H9 (cell line): Measurements from ENCODE around the gene METTL21A. TPM values are rescaled to one million over a fixed set of nuclear protein-coding genes. Genes with fewer than 3 reads are reported as not detected.
A peak's percentile ranks its signal among the peaks of the same experiment; 100 is the strongest.

Source experiments
- DNase-seq: peaks from one replicate; pipeline ENCODE4 v3.0.0-alpha.2; 2017
- H2AFZ ChIP-seq: one replicate; pipeline ENCODE4 v1.6.1; 2013; ENCODE audit warnings: mild to moderate bottlenecking, low read length, control low read depth, moderate library complexity
- H2AK5ac ChIP-seq: 2 replicates; pipeline ENCODE4 v1.6.1; 2013; ENCODE audit warnings: low read length, control low read depth, mixed read lengths; ENCODE audit not compliant: insufficient read length
- H2BK120ac ChIP-seq: one replicate; pipeline ENCODE4 v1.6.1; 2013; ENCODE audit warnings: low read depth, mild to moderate bottlenecking, low read length, control low read depth, inconsistent platforms; ENCODE audit not compliant: poor library complexity, severe bottlenecking
- H2BK12ac ChIP-seq: 2 replicates; pipeline ENCODE4 v1.6.1; 2013; ENCODE audit warnings: low read length, control low read depth, mixed read lengths, low read depth; ENCODE audit not compliant: insufficient read length
- H2BK15ac ChIP-seq: 2 replicates; pipeline ENCODE4 v1.6.1; 2013; ENCODE audit warnings: low read depth, low read length, control low read depth
- H2BK20ac ChIP-seq: one replicate; pipeline ENCODE4 v1.6.1; 2013; ENCODE audit warnings: low read depth, mild to moderate bottlenecking, low read length, control low read depth, inconsistent platforms; ENCODE audit not compliant: poor library complexity, severe bottlenecking
- H2BK5ac ChIP-seq: 2 replicates; pipeline ENCODE4 v1.6.1; 2013; ENCODE audit warnings: low read length, control low read depth, mixed read lengths; ENCODE audit not compliant: insufficient read length
- H3K14ac ChIP-seq: 2 replicates; pipeline ENCODE4 v1.6.1; 2013; ENCODE audit warnings: low read length, control low read depth; ENCODE audit not compliant: insufficient read depth
- H3K18ac ChIP-seq: 2 replicates; pipeline ENCODE4 v1.6.1; 2013; ENCODE audit warnings: low read depth, mild to moderate bottlenecking, mixed read lengths, low read length, control low read depth; ENCODE audit not compliant: insufficient read length
- H3K23ac ChIP-seq: 2 replicates; pipeline ENCODE4 v1.6.1; 2013; ENCODE audit warnings: low read length, control low read depth, mixed read lengths, low read depth; ENCODE audit not compliant: insufficient read length
- H3K23me2 ChIP-seq: 2 replicates; pipeline ENCODE4 v1.6.1; 2013; ENCODE audit warnings: low read depth, mild to moderate bottlenecking, mixed read lengths, low read length, control low read depth; ENCODE audit not compliant: insufficient read length, poor library complexity, severe bottlenecking
- H3K27ac ChIP-seq: 2 replicates; pipeline ENCODE4 v1.5.1; 2013; ENCODE audit warnings: low read length, control low read depth, mixed read lengths, low read depth; ENCODE audit not compliant: insufficient read length
- H3K27me3 ChIP-seq: 2 replicates; pipeline ENCODE4 v1.6.1; 2013; ENCODE audit warnings: low read length, control low read depth, inconsistent platforms; ENCODE audit not compliant: insufficient read depth
- H3K4ac ChIP-seq: 2 replicates; pipeline ENCODE4 v1.6.1; 2013; ENCODE audit warnings: low read depth, mild to moderate bottlenecking, control low read depth, inconsistent platforms, low read length, moderate library complexity
- H3K4me1 ChIP-seq: 2 replicates; pipeline ENCODE4 v1.6.1; 2013; ENCODE audit warnings: low read length, control low read depth, inconsistent platforms; ENCODE audit not compliant: insufficient read depth
- H3K4me2 ChIP-seq: 2 replicates; pipeline ENCODE4 v1.6.1; 2013; ENCODE audit warnings: low read length, control low read depth, mixed read lengths; ENCODE audit not compliant: insufficient read length, insufficient read depth
- H3K56ac ChIP-seq: 2 replicates; pipeline ENCODE4 v1.6.1; 2013; ENCODE audit warnings: low read depth, mild to moderate bottlenecking, mixed read lengths, low read length, control low read depth; ENCODE audit not compliant: insufficient read length
- H3K79me1 ChIP-seq: 2 replicates; pipeline ENCODE4 v1.6.1; 2013; ENCODE audit warnings: low read depth, mild to moderate bottlenecking, moderate library complexity, low read length, control low read depth, inconsistent platforms; ENCODE audit not compliant: insufficient read depth, poor library complexity, severe bottlenecking
- H3K79me2 ChIP-seq: 2 replicates; pipeline ENCODE4 v1.6.1; 2013; ENCODE audit warnings: low read length, control low read depth, inconsistent platforms; ENCODE audit not compliant: insufficient read depth
- H3K9ac ChIP-seq: 2 replicates; pipeline ENCODE4 v1.6.1; 2013; ENCODE audit warnings: low read length, control low read depth, mixed read lengths; ENCODE audit not compliant: insufficient read length; ENCODE audit errors: extremely low read depth
- H3K9me3 ChIP-seq: one replicate; pipeline ENCODE4 v1.6.1; 2013; ENCODE audit warnings: low read depth, low read length, inconsistent platforms; ENCODE audit not compliant: control insufficient read depth
- H3T11ph ChIP-seq: one replicate; pipeline ENCODE4 v1.6.1; 2013; ENCODE audit warnings: mild to moderate bottlenecking, low read length, control low read depth, inconsistent platforms
- H4K20me1 ChIP-seq: one replicate; pipeline ENCODE4 v1.6.1; 2013; ENCODE audit not compliant: control insufficient read depth, insufficient read length, insufficient read depth
- H4K5ac ChIP-seq: 2 replicates; pipeline ENCODE4 v1.6.1; 2013; ENCODE audit warnings: low read depth, mild to moderate bottlenecking, mixed read lengths, low read length, control low read depth; ENCODE audit not compliant: insufficient read length
- H4K8ac ChIP-seq: replicated peaks from 2 replicates; pipeline ENCODE4 v1.6.1; 2013; ENCODE audit warnings: low read length, control low read depth, mixed read lengths, low read depth; ENCODE audit not compliant: insufficient read length
- H4K91ac ChIP-seq: 2 replicates; pipeline ENCODE4 v1.6.1; 2013; ENCODE audit warnings: low read depth, mild to moderate bottlenecking, moderate library complexity, mixed read lengths, low read length, control low read depth; ENCODE audit not compliant: insufficient read length
- H3K27ac Mint-ChIP-seq, 3 experiments: 2 replicates in 2 of 3; 3 replicates in 1 of 3; pipeline ENCODE4 v1.8.0; 2020 to 2021; ENCODE audit warnings: mixed read lengths in 3 of 3, mild to moderate bottlenecking in 1 of 3, moderate library complexity in 1 of 3
- H3K27me3 Mint-ChIP-seq: 2 replicates; pipeline ENCODE4 v1.8.0; 2021; ENCODE audit warnings: low read depth, mild to moderate bottlenecking, moderate library complexity, mixed read lengths
- H3K36me3 Mint-ChIP-seq, 3 experiments: 2 replicates in 2 of 3; 3 replicates in 1 of 3; pipeline ENCODE4 v1.8.0; 2020 to 2021; ENCODE audit warnings: low read depth in 3 of 3, mixed read lengths in 3 of 3; ENCODE audit not compliant: insufficient read depth in 1 of 3
- H3K4me1 Mint-ChIP-seq, 2 experiments: 2 replicates each; pipeline ENCODE4 v1.8.0; 2020; ENCODE audit warnings: mixed read lengths in 2 of 2
- H3K4me3 Mint-ChIP-seq, 2 experiments: 2 replicates in 1 of 2; 3 replicates in 1 of 2; pipeline ENCODE4 v1.8.0; 2020 to 2021; ENCODE audit warnings: mild to moderate bottlenecking in 2 of 2, mixed read lengths in 2 of 2, moderate library complexity in 1 of 2
- H3K9me3 Mint-ChIP-seq, 2 experiments: 2 replicates in 1 of 2; 3 replicates in 1 of 2; pipeline ENCODE4 v1.8.0; 2020; ENCODE audit warnings: mild to moderate bottlenecking in 2 of 2, mixed read lengths in 2 of 2, moderate library complexity in 1 of 2
- WGBS: extraction: QIAGEN DNeasy Blood & Tissue Kit; methylation state at CpG from one replicate; pipeline ENCODE4 v1.1.7; 2013; ENCODE audit warnings: missing lambda C conversion rate, low lambda C conversion rate, mixed read lengths; ENCODE audit not compliant: insufficient read length; ENCODE audit errors: extremely low coverage; 5-methylcytosine and 5-hydroxymethylcytosine counted together
- total RNA-seq: library from RNA; stranded (reverse); gene quantifications from 2 replicates; pipeline ENCODE4 v1.2.1, GENCODE V29; 2021
- TF ChIP-seq, protein P1 (sequence below): fragments of 200-600 bp; sonication (generic); conservative IDR thresholded peaks from 3 replicates; pipeline ENCODE4 v1.8.0; 2021; ENCODE audit warnings: antibody characterized with exemption, mild to moderate bottlenecking

Gene METTL21A
- total RNA-seq, 1 experiment from 2014 or later = 65.9 TPM

DNA sequence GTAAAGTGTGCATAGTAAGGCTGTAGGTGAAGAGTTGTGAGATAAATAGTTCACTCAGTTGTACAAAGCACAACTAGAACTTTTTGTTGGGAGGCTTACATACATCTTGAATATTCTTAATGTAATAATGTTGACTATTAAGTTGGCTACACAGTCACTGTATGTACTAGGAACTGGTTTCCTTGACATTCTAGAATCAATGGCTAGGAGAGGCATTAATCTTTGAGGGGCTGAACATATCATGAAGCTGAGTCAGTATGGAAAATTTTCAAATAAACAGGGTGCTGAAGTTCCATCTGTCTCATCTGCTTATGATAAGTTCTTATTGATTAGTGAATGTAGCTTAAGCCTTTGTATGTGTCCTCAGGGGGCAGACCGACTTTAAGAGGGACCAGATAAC, 23.4 kb downstream of the METTL21A start:
- Histone ChIP-seq H4K5ac (no peak overlapping the region), H3T11ph (no peak overlapping the region), H3K27me3 (no peaks in the 10 kb centered on the region), H3K9ac (no peak overlapping the region), H4K91ac (no peak overlapping the region), H3K18ac (no peak overlapping the region), H3K4me1 (no peaks in the 10 kb centered on the region), H4K20me1 (no peaks in the 10 kb centered on the region), H4K8ac (no peak overlapping the region), H2BK5ac (no peak overlapping the region), H3K27ac (no peak overlapping the region), H3K79me1 (no peaks in the 10 kb centered on the region), H2BK20ac (no peak overlapping the region), H2BK15ac (no peak overlapping the region), H3K56ac (no peak overlapping the region), H2AK5ac (no peak overlapping the region), H3K23ac (no peak overlapping the region), H2BK12ac (no peak overlapping the region), H3K79me2 (no peaks in the 10 kb centered on the region), H2BK120ac (no peak overlapping the region), H3K4ac (no peak overlapping the region), H3K4me2 (no peak overlapping the region), H2AFZ (no peak overlapping the region), H3K14ac (no peak overlapping the region), H3K23me2 (no peaks in the 10 kb centered on the region), H3K9me3 (no peaks in the 10 kb centered on the region)
- DNase-seq = no peak
- Mint-ChIP-seq H3K36me3 (peaks cover 0 to 26% (median 20%) of the 10 kb centered on the region in 3 experiments; a peak in 5 of 7 replicates), H3K27me3 (no peaks in the 10 kb centered on the region), H3K4me3 (no peak overlapping the region), H3K9me3 (no peaks in the 10 kb centered on the region), H3K4me1 (no peaks in the 10 kb centered on the region), H3K27ac (peak overlapping the region in 1 of 3 experiments; percentile 9; a peak in 1 of 7 replicates)
- TF ChIP-seq, protein P1, sequence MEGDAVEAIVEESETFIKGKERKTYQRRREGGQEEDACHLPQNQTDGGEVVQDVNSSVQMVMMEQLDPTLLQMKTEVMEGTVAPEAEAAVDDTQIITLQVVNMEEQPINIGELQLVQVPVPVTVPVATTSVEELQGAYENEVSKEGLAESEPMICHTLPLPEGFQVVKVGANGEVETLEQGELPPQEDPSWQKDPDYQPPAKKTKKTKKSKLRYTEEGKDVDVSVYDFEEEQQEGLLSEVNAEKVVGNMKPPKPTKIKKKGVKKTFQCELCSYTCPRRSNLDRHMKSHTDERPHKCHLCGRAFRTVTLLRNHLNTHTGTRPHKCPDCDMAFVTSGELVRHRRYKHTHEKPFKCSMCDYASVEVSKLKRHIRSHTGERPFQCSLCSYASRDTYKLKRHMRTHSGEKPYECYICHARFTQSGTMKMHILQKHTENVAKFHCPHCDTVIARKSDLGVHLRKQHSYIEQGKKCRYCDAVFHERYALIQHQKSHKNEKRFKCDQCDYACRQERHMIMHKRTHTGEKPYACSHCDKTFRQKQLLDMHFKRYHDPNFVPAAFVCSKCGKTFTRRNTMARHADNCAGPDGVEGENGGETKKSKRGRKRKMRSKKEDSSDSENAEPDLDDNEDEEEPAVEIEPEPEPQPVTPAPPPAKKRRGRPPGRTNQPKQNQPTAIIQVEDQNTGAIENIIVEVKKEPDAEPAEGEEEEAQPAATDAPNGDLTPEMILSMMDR = no peak
- no CpG with 5 or more reads among the region's 1 CpG for WGBS
